GM19463 (cell line): ENCODE results near the gene PPP1R7.

Experiments used
- ATAC-seq: cut with Tn5 transposase; IDR thresholded peaks from one replicate; pipeline ENCODE4 v1.9.1; 2021; ENCODE audit warnings: mild to moderate bottlenecking, moderate library complexity; ENCODE audit not compliant: unreplicated experiment

The PPP1R7 gene

DNA sequence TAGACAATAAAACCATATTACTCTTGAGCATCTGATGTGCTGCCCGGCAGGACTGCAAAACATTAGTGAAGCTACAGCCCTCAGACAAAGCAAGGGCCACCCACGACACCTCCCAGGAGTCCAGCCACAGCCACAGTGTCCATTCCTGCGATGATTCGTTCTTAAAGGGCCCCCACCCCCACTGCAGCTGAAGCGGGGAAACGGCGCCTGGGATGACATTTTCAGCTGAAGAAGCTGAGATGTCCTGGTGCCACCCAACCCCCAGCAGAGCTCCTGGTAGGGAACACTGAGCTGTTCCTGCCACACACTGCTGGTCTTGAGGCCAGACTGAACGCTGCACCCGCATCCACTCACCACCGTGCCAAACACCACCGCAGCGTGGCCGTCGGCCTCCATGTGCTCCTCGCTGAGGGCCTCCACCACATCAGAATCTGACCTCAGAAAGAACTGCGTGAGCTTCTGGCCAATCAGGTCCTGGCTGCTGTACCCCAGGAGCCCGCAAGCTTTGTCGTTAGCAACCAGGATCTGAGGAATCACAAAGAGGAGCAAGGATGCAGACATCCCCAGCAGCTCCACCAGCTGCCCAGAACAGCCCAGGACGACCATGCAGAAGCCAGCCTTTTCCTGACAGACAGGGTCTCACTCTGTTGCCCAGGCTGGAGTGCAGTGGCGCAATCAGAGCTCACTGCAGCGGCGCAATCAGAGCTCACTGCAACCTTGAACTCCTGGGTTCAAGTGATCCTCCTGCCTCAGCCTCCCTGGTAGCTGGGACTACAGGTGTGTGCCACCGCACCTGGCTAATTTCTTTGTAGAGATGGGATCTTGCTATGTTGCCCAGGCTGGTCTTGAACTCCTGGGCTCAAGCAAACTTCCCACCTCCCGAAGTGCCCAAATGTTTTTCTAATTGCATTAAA is 10.5 kb upstream of the PPP1R7 start:
- no peak for ATAC-seq

DNA sequence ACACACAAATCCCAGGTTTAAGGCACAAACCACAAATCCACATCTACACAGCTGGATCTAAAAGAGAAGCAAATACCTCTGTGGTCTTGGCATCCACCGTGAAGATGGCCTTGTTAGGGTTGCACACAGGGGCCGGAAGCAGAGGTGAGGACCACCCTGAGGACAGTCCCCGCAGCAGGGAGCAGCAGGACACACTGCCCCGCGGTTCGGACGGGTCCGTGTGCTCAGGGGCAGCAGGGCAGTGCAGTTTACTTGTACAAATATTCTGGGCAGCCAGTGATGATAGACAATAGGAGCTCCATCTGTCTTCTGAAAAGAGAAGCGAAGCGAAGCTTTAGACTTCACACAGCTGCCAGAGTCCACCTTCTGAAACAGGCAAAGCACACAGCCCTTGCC is 9.8 kb upstream of the PPP1R7 start:
- no peak for ATAC-seq

DNA sequence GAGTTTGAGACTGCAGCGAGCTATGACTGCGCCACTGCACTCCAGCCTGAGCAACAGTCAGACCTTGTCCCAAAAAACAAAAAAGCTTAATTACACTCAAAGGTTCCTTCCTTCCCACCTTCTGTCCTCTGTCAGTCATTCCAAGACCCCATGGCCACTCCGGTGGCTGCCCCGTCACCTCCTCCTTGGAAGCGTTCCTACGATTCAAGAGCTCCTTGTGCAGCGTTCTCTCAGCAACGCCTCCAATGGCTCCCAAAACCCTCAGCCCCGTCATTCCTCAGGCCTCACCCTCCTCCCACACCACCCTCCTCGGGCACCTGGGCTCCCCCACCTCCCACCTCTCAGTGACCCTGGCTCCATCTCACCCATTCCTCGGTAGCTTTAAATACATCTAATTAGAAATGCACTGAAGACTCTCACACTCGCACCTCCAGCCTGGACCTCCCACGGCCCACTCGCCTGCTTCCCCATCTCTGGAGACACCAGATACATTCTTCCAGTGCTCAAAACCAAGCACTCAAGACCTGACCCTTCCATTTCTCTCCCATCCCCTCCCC is 9.0 kb upstream of the PPP1R7 start:
- ATAC-seq, result no peak

DNA sequence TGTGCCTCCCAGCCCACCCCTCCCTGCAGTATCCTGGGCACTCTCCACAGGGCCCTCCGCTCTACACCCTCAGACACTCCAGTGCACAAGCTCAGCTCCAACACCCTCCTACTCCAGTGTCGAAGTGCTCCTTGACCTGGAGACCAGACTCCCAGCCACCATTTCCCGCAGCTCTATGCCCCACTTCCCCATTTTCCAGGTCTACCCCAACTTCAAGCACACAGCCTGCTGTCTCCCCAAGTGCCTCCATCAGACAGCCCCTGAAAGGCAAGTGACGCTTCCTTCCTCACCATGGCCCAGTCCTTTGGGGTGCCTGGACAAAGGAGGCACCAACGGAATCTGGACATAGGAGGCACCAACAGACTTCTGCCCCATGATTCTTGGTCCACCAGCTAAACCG is 8.2 kb upstream of the PPP1R7 start:
- ATAC-seq, result no peak

DNA sequence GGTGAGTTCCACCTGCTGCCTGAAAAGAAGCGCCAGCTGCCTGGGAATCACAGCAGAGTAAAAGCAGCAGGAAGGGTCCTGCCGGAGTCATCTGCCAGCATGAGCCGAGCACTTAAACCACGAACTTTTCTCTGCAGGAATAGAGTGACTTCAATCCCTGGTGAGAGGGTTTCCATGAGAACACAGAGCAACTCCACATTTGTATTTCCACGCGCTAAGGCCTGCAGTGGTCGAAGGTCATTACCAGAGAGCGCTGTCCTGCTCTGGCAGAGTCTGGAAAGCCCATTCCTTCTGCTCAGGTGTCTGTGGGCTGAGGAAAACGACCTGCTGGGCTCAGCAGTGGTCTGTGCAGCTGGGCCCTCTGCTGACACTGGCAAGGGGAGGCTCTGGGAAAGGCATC is 7.7 kb upstream of the PPP1R7 start:
- ATAC-seq, result no peak

DNA sequence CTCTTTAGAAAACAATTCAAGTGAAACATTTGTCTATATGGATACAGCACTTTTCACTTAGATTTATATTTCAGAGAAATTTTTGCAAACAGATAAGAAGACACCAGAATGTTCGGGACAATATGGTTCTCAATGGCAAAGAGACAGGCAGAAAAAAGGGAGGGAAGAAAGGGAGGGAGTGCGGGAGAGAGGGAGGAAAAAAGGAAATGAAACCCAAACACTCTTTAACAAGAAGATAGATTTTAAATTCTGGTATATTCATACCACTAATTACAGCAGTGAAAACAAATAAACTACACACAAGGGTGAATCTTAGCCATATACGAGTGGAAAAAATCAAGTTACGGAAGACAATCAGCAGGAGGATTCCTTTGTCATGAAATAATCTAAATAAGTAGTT is 4.0 kb upstream of the PPP1R7 start:
- no peak for ATAC-seq

DNA sequence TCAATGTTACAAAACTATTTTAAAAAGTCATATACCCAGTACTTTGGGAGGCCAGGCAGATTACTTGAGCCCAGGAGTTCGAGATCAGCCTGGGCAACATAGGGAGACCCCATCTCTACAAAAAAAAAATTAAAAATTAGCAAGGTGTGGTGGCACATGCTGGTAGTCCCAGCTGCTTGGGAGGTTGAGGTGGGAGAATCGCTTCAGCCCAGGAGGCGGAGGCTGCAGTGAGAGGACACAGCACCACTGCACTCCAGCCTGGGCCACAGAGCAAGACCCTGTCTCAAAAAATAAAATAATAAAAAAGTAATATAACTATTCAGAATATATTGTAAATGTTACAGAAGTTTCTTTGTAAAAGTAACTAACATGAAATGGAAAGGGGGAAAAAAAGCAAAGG is 2.9 kb upstream of the PPP1R7 start:
- ATAC-seq, result no peak

DNA sequence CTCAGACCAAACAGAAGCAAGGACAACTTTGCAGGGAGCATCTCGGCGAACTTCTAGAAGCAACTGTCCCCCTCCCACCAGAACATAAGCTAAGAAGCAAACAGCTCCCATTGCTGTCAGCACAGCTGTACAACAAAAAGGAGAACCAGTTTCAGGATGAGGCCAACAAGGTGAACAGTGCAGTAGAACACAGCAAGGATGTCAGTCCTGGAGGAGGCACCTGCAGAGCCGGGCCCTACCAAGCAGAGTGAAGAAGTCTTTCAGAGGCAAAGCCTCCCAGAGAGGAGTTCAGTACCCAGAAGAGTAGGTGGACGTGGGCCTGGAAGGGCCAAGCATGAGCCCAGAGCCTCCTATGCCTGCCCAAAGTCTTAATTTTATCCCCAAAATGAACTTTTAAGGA is 2.0 kb upstream of the PPP1R7 start:
- ATAC-seq, result no peak

DNA sequence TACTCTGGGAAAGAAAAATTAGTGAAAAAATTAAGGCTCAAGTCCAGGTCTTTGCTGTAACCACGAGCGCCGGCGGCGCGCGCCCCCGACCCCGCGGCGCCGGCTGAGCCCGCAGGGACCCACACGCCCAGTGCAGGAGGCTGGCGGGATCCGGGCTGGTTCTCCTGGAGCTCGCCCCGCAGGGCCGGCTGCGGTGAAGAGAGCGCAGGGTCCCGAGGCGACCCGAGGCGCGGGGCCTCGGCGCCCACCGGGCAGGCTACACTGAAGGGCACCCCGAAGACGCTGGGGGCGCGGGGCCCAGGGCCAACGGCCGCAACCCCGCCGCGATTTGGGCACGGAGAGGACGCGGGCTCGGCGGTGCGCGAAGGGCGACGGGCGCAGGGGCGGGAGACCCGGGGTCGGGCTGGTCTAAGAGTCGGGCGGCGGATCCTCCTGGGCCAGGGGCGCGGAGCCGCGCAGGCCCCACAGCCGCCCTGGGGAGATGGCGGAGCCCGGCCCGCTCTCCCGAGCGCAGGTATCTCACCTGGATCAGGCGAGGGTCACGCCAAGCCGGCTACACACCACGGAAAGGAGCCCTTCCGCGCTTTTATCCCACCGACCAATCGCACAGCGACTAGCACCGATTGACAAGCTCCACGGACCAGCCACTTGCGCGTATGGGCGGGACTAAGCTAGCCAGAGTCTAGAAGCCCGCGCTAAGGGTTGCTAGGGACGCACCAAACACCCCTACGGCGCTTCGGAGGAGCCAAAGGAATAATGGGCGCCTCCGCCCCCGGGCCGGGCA is 1.2 kb upstream of the PPP1R7 start, which contains the start of gene PASK:
Gene PASK, minus strand, starts transcription at position 582 of the 784 bp plus-strand sequence. CDS start 6,440 bp downstream, outside the sequence.
- peak; percentile 73 for ATAC-seq

DNA sequence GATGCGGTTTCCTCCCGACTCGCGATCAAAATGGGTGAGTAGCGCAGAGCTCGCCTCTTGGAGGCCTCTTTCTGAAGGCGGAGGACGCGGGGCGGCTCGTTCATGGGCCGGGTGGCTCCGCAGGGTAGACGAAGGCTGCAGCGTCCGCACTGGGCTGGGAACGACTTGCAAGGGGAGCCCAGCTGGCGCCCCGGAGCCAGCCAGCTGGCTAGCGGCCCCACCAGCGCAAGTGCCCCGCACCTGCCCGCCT is 667 bp upstream of the PPP1R7 start:
- ATAC-seq, result peak; percentile 4

DNA sequence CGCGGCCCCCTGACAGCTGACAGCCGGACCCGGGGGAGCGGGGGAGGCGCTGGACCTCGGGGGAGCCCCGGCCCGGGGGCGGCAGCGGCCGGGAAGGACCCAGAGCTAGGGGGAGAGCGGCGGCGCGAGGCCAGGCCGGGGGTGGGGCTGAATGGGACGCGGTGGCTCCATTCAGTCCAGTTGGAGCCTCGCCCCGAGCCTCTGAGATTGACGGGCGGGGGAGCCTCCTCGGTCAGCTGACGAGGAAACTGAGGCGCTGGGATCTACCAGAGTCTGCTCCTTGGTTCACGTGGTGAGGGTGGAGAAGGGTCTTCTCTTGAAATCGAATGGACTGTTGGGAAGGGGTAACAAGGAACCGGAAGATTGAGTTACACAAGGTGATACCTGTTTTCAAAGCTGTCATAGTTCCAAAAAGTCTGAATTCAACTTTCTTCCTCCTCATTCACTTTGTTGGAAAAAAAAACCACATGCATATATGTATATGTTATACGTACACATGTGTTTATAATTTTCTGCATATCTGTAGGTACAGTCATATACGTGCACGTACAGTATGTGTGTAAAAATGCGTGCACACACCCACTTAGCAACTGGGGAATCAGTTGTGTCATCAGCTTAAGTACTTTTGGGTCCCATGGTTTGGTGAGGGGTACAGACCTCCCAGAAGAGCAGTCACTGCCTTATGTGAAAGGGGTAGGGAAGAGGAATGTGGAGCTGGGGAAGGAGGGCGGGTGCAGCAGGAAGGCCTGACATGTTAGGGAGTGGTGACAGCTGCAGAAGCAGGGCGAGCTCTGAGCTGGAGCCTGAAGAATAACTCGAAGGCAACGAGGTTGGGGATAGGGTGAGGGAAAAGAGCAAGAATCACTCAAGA is 628 bp downstream of the PPP1R7 start:
- ATAC-seq, result no peak

DNA sequence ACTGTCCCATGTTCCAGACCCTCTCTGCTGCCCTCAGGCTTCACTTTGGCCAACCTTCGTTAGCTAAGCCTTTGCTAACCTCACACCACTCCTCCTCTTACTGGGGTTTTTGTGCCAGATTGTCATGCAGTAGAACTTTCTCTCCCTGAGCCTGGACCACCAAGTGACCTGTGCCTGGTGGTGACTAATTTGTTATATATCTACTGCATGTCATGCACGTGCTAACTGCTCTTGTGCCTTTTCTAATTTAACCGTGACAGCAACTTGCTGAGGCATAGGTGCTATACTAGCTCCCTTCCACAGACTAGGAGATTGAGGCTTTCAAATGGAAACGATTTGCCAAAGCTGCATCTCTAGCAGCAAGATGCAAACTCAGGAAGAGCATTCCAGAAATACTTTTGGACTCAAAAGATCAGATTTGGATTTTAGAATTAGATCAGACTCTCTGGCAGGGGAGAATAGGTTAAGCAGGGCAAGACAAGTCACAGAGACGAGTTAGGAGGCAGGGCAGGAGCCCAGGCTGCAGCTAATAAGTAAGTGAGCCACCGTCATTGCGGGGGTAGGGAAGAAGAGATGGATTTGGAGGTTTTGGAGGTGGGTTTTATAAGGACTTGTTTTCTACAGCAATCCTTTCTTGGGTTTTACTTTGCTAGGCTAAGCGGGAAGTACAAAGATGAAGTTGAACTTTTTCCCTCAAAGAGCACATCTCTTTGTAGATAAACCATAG is 1.8 kb downstream of the PPP1R7 start:
- no peak for ATAC-seq

DNA sequence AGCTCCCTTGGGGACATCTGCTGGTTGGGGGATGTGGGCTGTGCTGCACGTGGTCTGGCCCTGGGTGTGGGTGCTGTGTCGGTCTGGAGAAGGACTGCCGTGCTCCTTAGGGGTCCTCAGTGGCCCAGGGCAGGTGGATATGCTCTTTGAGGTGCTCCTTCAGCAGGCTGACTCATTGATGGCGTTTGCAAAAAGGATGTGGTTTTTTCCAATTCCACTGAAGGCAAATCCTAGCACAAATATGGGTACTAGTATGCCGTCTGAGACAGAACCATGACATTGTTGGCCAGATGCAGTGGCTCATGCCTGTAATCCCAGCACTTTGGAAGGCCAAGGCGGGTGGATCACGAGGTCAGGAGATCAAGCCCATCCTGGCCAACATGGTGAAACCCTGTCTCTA is 3.3 kb downstream of the PPP1R7 start:
- no peak for ATAC-seq

DNA sequence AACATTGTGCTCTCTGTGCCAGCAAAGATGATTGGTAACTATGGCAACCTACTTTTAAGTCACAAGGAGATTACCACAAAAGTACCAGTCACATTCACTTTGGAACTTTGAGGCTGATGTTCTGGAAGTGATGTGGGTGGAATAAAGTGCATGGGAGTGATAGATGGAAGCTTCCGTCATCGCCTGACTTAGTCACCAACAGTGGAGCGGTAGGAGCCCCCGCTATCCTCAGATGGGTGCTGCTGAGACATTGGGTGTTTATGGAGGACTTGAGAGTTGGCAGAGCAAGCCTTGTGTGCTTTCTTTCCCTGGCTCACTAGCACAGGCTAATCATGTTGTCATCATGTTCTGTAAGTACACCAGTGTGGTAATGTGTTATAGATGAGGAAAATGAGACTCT is 4.6 kb downstream of the PPP1R7 start:
- ATAC-seq, result no peak

DNA sequence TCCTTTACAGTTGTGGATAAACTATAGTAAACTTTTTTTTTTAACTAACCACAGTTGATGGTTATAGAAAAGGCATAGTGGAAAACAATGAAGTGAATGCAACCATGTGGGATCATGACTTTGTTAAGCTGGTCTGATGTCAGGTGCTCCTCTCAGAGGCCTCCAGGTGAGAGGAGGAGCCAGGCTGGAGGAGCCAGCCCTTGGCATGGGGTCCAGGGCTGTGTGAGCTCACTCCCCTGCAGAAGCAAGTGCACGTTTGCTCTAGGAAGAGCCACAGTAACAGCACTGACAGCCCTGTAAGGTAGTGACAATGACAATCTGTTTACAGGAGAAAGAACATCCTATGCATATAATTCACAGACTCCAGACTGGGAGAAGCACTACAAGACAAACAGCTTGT is 5.7 kb downstream of the PPP1R7 start:
- ATAC-seq, result no peak

DNA sequence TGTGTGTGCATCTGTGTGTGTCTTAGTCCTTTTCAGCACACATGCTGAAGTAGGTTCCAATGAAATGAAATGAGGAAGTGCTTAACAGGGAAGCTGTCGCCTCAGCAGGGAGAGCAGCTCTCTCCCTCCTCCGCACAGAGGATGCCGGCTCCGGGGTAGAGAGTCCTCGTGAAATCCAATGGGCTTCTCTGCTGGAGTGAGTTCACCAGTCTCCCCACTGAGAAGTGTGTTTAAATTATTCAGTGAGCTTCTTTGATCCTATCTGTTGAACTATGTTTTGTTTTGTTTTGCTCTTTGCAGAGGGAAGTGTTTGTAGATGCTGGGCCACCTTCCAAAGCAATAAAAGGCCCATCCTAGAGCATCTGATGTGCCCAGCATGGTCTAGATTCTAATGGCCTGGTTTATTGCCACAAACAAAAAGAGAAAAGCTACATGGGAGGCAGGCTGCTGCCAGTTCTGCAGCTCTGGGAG is 6.7 kb downstream of the PPP1R7 start:
- no peak for ATAC-seq

DNA sequence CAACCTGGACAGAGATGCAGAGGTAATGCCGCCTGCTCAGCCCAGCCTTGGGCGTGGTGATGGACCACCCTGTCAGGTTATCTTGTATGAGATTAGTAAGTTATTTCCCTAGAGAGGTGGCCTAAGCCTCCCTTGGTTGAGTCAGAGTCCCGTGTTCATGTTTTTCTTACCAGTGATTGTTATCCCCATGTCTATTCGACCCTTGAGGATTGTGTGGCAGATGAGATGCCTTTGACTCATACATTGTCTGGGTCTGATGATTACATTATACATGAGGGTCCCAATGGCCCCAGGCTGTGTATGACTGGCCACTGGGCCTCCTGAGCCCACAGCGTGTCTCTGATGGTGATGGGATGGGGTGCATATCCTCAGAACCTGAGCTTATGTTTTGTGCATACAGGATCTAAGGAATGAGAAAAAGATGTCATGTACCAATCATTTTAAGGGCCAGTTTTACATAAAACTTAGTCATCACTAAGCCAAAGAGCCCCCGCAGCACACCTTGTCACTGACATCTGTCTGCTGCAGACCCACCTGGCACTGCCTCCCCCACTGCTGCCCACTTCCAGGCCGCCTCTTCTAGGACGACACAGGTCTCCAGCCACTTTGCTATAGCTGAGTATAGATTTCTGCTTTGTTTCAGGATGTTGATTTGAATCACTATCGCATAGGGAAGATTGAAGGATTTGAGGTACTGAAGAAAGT is 7.7 kb downstream of the PPP1R7 start:
- ATAC-seq, result no peak

DNA sequence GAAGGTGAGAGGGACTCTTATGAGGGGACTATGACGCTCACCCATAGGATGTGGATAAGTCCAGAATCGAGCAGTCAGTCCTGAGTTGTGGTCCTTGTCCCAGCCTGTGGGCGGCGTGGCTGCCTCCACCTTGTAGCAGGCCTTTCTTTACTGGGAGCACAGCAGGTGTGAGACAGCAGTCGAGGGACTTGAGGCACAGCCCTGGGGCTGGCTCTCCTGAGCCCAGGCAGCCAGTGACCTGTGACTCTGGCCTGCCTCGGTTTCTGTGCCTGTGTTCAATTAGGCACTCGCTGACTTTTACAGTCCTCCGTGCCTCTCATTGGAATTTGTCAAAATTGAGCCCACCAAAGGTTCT is 8.3 kb downstream of the PPP1R7 start:
- ATAC-seq, result no peak

DNA sequence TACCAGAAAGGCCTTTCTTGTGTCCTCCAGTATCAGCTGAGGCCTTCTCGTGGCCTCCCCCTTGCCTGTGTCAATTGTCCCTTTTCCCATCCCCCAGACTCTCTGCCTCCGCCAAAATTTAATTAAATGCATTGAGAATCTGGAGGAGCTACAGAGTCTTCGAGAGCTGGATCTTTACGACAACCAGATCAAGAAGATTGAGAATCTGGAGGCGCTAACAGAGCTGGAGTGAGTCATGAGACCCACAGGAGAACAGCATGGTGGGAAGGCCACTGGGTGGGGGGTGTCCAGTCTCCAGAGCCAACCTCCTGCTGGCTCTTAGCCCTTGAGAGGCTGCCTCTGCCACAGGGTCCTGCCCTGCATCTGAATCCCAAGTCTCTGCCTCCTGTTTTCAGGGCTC is 8.8 kb downstream of the PPP1R7 start:
- no peak for ATAC-seq

DNA sequence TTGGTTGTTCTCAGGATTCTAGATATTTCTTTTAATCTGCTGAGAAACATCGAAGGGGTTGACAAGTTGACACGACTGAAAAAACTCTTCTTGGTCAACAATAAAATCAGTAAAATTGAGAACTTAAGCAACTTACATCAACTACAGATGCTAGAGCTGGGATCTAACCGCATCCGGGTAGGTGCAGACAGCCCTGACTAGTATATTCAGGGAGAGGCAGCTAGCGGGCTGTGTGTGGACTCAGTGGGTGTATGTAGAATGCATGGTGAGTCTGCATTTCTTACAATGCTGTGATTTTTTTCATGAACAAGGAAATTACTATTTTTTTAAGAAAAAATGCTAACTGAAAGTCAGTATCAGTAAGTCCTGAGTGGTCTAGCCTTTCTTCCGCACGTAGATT is 10.1 kb downstream of the PPP1R7 start:
- ATAC-seq, result no peak
